HG03575 (cell line): ENCODE results near the gene MTAP.

Experiments used
- ATAC-seq: cut with Tn5 transposase; IDR thresholded peaks from one replicate; pipeline ENCODE4 v1.9.1; 2021; ENCODE audit not compliant: unreplicated experiment, insufficient number of reproducible peaks, low FRiP score; ENCODE audit errors: extremely low read depth

The MTAP gene

DNA sequence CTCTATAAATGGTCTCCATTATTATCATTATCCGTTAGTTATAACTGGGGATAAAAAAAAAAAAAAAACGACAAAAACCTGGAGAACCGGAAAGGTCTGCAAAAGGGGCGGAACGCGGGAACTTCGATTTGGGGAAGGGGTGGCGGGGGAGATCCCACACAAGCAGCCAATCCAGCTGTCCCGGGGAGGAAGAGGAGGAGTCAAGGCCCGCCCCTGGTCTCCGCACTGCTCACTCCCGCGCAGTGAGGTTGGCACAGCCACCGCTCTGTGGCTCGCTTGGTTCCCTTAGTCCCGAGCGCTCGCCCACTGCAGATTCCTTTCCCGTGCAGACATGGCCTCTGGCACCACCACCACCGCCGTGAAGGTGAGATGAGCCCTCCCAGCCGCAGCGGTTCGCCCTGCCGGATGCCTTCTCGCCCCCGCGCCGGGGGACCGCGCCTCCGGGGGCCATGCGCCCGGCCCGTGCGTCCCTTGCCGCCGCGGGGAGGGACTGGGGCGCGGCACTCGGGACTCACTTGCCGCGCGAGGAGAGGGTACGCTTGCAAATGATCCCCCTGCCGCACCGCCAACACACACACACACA lies at the start of gene MTAP:
TSS of gene MTAP (plus strand) at position 219 of the 583 bp plus-strand sequence. CDS start at position 332, 113 bp downstream.
- ATAC-seq, result peak; percentile 78

DNA sequence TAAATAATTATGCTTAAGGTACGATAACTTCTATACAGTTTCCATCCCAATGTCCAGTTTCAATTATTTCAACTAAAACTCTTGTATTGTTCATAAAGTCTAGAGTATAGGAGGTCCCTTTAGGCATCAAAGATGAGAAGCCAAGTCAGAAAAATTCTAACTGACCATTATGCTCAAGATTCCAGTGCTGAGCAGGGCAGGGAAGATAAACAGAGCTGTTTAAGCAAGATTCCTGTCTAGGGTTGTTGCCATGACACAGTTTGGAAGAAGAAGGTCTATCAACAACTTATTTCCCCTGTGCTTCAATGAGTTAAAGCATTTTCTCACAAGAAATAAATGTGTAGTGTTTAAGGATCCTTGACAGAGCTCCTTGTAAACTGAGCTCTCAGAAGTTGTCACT lies 48.9 kb upstream of the MTAP start:
- no peak for ATAC-seq

DNA sequence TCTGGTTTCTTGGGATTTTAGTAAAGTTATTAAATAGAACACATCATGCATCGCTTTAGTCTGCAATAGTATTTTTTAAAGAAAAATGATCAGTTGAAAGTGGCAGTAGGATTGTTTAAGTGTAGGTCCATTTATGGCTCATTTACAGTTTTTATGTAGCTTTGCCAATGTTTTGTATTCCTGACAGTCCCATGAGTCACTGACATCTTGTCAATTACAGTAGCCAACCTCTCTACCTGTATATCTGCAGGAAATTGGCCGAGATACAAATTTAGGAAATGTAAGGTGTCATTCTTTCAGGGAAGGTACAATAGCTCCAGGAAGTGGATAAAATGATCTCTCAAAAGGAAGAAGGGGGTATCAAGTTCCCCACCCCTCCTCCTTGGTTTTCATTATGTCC lies 47.7 kb upstream of the MTAP start:
- no peak for ATAC-seq

DNA sequence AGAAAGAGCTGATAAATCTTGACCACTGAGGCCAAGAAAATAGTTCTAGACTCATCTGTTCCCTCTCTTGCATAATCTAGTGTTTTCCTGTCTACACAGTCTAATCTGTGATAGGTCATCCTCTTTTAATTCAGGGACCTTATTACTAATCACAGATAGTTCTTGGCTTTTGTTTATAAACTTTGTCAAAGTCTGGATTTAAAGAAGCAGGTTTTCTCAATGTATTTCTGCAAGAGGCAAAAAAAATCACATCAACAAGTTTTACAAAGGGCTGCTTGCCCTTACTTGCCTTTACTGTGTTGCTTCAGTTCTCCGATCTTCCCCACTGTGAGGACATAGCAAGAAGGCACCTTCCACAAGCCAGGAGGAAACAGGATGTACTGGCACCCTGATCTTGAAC lies 43.9 kb upstream of the MTAP start:
- ATAC-seq, result no peak

DNA sequence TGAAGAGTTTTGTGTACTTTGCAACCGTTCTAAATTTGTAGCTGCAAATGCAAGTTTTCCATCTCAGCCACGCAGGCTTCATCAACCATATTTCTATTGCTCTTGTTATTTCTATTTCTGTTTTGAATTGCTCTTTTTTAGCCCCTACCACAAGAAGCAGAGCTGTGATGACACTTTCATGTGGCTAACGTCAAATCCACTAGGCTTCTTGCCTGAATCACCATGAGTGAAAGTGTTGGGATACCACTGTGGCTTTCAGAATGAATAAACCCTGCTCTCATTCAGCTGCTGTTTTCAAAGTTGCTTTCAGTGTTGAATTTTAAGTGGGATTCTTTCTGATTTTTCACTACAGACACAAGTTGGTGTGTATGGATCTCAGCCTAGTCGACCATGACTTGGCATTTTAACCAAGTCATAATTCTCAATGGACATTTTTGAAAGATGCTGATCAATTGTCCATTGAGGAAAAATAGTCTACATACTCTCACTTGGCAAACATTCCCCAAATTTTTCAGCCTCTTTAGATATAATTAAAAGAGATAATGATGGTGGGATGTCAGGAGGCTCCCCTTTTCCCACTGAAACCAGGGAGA lies 41.0 kb upstream of the MTAP start:
- peak; percentile 85 for ATAC-seq

DNA sequence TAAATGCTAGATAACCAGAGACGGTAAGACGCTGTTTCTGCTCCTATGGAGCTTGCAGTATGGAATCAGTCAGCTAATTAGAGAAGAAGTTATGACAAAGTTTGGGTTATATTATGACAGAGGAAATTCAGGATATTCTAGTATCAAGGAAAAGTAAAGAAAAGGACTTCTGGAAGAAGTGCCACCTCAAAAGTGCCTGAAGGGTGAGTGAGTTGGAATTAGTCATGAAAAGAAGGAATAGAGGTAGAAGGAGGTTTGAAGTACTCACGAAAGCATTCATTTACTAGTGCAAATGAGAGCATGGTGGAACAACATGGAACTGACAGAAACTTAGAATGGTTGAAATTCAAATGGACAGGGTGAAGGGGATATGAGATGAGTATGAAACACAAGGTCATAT lies 40.4 kb upstream of the MTAP start:
- ATAC-seq, result no peak

DNA sequence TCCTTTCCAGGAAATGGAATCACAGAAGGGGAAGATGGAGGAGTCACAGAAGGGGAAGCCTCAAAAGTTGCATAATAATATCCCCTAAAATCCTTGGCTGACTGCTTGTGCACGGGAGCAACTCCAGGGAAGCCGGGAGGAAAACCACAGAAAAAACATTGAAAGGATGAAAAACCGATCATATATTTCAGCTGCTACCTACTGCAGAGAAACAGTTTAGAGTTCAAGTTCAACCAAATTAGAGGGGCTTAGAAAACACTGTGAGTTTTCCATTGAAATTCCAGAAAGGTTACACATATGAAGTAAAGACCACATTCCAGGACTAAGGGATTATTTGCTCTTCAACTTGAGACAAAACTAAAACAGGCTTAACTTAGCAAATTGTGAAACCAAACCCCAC lies 37.6 kb upstream of the MTAP start:
- no peak for ATAC-seq

DNA sequence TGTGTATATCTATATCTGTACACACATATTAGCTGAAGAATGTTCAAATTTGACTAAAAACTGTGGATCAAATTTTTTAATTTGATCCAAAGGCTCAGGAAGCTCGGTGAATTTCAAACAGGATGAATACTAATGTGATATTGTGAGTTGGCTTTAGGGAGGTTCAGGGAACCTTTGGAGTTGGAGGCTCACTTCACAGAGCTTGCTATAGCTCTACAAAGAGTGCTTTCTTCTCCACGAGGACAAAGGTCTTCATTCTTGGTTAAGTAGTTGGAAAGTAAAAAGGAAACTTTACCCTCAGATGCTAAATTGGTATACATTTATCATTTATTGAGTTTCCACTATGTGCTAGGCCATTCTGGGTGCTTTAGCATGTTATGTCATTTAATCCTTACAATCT lies 36.3 kb upstream of the MTAP start:
- no peak for ATAC-seq

DNA sequence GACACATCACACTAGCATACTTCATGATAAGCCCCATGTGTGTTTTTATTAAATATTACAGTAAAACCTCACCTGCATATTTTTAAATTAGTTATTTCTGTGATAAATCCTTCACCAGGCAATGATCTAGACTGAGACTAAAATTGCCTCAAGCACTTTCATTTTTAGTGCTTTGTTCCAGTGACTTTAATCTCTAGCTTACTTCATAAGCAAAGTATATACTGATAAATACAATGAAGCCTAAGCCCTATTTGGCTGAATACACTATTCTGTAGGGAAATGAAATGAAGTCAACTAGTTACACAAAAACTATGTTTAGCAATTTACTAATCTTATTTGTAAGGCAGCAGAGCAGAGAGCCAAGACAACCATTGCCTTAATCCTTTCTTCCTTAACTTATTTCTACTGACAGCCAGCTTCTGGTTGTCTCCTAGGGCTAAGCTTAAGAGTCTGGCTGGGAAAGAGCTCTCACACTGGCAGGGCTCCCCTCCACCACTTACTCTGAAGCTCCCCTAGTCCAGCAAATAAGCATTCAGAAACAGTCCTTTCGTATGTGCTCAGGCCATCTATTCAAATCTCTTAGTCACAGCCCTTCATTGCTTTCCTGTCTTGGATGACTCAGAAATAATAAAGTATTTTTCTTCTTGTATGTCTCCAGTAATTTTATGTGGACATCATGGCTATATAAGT lies 31.4 kb upstream of the MTAP start:
- ATAC-seq, result no peak

DNA sequence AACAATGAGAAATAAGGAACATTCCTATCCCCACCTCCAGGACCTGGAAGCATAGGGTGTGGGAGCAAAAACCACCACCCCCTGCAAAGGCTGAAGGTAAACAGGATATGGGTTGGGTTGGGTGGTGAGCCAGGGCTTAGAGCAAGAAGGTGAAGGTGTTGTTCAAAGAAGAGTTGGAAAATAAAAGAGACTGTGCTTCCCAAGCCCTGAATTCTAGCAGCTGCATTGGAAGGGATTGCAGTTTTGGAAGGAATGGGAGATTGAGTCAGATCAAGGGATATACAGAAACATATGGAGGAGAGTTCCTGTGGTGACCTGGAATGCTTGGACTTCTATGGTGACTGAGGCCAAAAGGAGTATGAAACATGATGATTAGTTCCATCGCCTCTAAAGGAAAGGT lies 24.7 kb upstream of the MTAP start:
- no peak for ATAC-seq

DNA sequence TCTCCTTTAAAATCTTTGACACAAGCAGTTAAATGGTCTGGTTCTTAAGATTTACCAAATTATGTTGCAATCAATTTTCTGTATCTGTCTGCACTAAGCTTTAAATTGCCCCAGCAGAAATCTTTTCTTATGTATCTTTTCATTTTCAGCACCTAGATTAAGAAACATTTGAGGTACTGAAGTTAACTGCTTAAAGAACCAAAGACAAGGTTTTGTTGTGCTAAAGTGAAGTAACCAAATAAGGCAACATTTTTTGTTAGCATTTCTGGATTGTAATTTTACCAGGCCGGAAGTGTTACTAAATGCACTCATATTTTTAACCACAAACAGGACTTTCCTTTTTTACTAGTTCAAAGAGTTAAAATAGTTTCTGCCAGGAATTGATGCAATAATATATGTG lies 24.1 kb upstream of the MTAP start:
- ATAC-seq, result no peak

DNA sequence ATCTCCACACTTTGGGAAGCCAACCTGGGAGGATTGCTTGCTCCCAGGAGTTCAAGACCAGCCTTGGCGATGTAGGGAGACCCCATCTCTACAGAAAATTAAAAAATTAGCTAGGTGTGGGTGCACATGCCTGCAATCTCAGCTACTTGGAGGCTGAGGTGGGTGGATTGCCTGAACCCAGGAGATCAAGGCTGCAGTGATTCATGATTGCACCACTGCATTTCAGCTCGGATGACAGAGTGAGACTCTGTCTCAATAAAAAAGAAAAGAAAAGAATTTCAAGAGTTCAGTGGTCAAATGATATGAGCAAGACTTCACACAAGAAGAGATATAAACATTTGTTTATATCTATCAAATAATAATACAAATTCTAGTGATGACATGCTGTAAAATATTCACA lies 23.0 kb upstream of the MTAP start:
- ATAC-seq, result no peak

DNA sequence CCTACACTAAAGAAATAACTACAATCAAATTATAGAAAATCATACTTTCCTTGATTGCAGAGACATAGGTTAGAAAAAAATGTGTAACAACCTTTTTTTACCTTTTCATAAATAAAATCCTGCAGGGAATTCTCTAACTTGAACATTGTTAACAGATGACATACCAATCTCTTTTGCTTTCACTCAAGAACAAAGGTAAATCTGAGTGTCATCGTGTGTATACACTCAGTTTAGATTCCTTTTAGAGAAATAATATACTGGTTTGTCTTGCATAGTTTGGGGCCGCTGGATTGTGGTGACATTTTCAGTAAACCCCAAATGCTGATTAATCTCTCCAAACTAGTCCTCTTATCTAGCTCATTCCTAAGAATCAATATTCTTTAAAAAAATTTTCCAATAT lies 20.8 kb upstream of the MTAP start:
- no peak for ATAC-seq

DNA sequence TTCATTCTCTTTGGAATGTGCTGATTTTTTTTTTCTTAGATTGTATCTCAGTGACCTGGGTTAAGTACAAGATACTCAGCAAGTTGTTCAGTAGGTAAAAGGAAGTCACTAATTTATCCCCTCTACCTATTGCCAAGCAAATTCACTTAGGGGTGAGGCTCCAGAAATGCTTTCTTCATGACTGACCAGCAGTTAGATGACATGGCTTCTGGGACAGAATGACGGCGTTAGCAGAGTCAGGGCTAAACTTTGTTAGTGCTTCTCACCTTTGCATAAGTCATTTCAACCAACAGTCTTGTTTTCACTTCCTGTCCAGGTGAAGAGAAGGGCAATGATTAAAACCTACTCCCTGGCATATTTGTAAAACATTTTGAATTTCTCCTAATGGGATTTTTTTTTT lies 20.2 kb upstream of the MTAP start:
- ATAC-seq, result no peak

DNA sequence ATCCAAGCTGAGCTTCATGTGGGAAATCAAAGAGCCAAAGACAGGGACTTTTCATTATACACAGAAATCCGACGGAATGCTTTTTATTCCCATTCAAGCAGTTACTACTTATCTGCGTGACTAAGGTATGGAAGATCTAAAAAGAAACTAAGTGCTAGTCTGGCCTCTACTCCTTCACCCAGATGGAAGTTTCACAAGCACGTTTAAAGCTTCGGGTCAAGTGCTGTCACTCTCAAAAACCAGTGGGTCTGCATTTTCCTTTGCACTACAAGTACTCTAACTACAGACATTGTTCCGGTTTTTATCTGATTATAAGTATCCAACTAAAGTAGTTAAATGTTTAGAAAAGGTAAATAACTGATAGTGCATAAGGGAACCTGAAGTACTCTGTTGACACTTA lies 13.7 kb upstream of the MTAP start:
- ATAC-seq, result no peak

DNA sequence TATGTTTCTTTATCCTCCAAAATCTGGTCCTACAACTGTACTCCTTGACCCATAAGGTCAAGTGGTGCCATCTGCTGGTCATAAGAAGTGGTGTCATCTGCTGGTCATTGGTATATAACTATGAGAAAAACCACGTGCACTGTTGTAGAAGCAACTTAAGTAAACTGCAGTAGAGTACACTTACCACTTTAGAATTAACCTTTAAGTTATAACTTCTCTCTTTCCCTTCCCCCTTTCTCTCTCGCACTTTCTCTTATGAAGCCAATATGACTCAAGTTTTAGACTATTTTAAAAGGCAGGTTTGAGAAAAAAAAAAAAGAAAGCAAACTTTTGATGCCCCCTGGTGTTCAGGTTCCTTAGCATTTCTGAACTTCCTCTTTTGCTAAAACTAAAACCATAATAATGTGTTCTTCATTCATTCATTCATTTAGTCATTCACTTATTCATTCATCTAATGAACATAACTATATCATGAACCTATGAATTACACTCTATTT lies 12.8 kb upstream of the MTAP start:
- peak; percentile 98 for ATAC-seq

DNA sequence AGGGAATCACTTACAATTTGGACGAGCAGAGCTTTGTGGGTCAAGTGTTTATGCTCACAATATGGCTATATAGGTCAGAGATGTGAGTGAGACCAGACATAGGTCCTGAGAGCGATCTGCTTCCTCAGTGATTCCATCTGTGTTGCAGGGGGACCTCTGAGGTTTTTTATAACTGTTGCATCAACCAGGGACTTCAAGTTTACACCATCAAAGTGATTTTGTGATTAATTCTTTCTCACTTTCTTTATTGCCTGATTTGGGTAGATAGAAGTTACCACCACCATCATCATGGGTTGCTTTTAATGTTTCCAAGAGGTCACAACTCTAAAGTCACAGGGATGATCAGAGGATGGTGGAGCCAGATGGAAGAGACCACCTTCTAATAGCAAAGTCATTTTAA lies 7.0 kb upstream of the MTAP start:
- no peak for ATAC-seq

DNA sequence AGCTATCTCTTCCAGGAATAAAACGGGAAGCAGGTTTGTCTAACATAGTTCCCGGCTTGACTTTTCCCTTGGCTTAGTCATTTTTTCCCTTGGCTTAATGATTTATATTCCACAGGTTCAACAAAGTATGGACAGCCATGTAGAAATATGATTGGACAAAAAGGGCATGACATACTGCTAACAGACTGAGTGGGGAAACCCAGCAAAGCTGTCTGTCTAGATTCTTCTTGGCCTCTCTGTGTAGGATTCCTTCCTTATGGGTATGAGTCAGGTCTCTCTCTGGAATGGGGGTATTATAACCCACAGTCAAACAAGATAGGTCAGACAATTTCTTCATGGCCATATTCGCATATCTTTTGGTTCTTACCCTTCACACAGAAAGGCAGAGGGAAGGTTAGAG lies 5.7 kb upstream of the MTAP start:
- no peak for ATAC-seq

DNA sequence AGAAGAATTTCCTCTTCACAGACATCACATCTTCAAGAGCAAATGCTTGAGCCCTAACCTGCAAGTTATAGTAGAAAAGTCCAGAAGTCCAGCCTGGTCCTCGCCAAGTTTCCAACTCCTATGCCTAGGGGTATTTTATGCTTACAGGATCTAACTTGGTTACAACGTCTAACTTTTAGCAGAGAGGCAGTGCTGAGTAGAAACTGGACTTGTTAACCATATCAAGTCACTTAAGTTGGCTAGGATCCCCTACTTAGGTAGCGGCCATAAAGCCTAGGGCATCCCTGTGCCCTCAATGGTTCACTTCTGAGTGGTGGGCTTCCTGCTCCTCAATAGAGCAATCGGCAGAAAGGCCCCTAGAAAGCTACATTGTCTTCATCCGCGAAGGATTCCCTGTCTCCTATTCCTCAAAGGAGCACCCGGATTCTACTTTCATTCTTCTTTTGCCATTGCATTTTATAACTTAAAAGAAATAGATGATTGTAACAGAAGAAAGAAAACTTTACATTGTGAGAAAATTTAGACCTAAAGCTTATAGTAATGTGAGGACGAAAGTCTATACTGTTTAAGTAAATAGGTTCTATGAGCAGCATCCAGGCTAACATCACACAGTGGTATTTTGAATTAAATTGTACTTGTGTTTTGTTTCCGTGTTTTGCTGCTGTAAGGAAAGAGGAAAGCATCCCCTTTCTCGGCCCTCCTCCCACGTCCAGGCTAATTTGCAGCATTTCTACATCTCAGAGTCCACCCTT lies 1.3 kb upstream of the MTAP start:
- no peak for ATAC-seq
